Omental fat pad (tissue), 4 donors: ENCODE data around the gene ITSN1. TPM values are rescaled to one million over a fixed set of nuclear protein-coding genes. Genes with fewer than 3 reads are reported as not detected.

Experiments used
- ATAC-seq: fragments of 150-250 bp; one replicate; pipeline ENCODE4 v1.9.1; 2016; ENCODE audit warnings: mild to moderate bottlenecking, moderate library complexity; ENCODE audit not compliant: low FRiP score
- DNase-seq: peaks from one replicate; pipeline ENCODE4 v3.0.0-alpha.2; 2019; ENCODE audit warnings: low spot score
- CTCF ChIP-seq, 3 donors: fragments of 450-650 bp; IDR thresholded peaks; one replicate each; pipeline ENCODE4 v1.5.1; 2016 to 2017; ENCODE audit warnings: antibody characterized with exemption in 3 of 3, mild to moderate bottlenecking in 3 of 3, moderate library complexity in 2 of 3
- total RNA-seq, 4 donors: library from RNA; depleted of rRNA; stranded (reverse); fragments of >200 nt; gene quantifications; one replicate each; pipeline ENCODE4 v1.1.0, GENCODE V29; 2016

The ITSN1 gene
- total RNA-seq, 4 donors from 2014 or later, result 71.4 to 248 (median 151) TPM

DNA sequence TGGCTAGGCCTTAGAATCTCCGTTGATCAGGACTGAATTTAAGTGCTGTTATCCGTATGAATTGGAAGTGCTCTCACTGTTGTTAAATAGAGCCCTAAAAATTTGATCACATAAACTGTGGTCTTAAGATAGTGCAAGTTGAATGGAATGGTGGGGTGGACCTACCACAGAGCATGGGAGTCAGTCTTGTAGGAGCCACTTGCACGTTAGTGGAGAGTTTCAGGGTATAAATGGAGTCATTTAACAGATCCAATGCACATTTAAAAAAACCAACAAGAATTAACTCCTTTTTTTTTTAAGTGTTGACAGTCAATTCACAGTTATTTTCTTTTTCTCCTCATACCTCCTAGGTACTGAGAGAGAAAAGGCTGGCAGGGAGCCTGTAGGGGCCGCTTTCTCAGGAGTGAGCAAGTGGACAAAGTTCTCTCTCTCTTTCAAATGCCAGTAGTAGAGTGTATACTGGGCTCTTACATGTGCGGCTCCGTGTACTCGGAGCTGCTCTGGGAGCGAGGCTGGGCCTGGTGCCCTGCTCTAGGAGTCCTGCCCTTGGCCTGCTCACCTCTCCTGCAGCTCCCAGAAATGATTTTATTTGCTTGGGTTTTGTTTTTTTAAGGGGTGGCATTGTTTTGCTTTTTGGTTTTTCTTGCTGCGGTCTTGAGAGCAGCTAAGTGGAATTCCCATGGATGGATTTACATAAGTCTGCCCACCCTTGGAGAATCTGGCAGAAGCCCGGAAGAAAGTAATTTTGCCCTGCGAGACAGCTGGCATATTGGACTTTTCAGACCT lies 182.0 kb downstream of the ITSN1 start:
- no peak for ATAC-seq
- no peak for TF ChIP-seq CTCF (IDR thresholded peaks at IDR 0.05)
- DNase-seq, result no peak

GRCh38 chr21:33825419-33825818 lies 183.1 kb downstream of the ITSN1 start:
- no peak for TF ChIP-seq CTCF (IDR thresholded peaks at IDR 0.05)
- DNase-seq (no peak), ATAC-seq (no peak)

DNA sequence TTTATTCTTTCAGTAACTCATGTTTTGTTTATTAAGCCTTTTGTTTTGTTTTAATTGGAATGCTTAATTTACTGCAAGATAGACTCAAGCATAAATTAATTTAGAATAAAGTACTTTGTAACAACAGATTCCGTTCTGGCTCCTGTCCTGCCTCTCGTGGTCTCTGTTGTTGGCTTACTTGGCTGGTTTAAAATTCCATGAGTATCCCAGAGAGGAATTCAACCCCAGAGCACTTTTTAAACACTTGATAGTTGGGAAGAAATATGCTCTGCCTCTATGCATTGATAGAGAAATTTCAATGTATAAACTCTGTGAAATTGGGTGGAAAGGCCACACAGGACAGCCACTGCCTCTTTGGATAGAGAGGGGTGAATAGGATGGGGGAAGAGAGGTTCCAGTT lies 183.6 kb downstream of the ITSN1 start:
- ATAC-seq, result no peak
- no peak for TF ChIP-seq CTCF (IDR thresholded peaks at IDR 0.05)
- no peak for DNase-seq

DNA sequence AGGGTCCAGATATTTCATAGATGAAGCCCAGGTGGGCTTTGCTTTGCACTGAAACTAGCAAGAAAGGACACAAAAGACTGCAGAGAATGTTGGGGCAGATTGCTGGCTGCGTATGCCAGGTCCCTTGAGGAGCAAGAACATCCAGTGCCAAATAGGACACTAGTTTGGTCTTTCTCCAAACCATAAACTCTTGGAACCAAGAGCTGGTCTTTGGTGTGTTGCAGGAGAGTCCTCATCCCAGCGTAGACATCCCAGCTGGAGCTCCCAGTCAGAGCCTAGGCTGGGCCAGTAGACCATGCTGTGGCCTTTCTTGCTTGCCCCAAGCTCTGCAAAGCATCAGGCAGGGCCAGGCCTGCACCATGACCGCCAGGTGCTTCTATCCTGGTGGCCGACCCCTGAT lies 185.8 kb downstream of the ITSN1 start:
- ATAC-seq, result no peak
- no peak for TF ChIP-seq CTCF (IDR thresholded peaks at IDR 0.05)
- no peak for DNase-seq

DNA sequence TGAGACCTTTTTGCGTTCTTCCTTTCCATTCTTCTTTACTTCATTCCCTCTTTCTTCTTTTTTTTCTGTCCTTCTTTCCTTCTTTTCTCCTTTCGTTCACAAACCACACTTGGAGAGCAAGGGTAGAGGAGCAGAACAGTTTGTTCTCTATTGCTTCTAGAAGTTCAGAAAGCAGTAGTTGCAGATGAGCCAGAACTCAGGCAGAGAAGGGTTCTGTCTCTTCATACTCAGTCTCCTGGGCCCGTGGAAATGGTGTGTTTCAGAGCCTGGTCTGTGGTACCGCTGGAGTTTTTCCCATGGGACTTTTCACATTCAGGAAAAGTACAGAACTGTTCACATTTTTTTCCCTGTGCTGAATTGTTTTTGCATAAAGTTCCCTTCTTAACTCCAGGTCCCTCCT lies 186.3 kb downstream of the ITSN1 start:
- no peak for TF ChIP-seq CTCF (IDR thresholded peaks at IDR 0.05)
- ATAC-seq (no peak), DNase-seq (no peak)

DNA sequence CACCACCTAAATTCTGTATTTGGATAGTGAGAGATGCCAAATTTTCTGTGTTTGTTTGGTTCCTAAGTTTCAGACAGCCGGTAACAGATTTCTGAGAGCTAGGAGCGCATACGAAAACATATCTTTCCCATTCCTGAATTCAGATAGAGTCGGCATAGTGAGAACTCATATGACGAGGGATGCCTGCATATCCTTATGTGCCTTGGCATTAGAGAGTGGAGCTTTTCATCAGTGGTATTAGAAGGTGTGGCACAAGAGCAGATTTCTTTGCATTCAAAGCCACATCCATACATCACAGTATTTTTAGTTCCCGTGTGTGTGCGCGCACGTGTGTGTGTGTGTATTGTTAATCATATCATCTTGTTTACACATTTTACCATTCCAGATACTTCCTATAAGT lies 187.5 kb downstream of the ITSN1 start:
- TF ChIP-seq CTCF (IDR thresholded peaks at IDR 0.05), result no peak
- no peak for DNase-seq
- ATAC-seq, result no peak

GRCh38 chr21:33831962-33832659 lies 189.8 kb downstream of the ITSN1 start:
- DNase-seq (no peak), ATAC-seq (no peak)
- no peak for TF ChIP-seq CTCF (IDR thresholded peaks at IDR 0.05)
